NCI-H1105 treated with DMSO at 0.1 percent for 48 hours (cell line): ENCODE measurements around the gene TOE1.

ENCODE experiments used
- DNase-seq: peaks from one replicate; lab custom pipeline; 2025; lab: John Stamatoyannopoulos, UW

TOE1 gene

DNA sequence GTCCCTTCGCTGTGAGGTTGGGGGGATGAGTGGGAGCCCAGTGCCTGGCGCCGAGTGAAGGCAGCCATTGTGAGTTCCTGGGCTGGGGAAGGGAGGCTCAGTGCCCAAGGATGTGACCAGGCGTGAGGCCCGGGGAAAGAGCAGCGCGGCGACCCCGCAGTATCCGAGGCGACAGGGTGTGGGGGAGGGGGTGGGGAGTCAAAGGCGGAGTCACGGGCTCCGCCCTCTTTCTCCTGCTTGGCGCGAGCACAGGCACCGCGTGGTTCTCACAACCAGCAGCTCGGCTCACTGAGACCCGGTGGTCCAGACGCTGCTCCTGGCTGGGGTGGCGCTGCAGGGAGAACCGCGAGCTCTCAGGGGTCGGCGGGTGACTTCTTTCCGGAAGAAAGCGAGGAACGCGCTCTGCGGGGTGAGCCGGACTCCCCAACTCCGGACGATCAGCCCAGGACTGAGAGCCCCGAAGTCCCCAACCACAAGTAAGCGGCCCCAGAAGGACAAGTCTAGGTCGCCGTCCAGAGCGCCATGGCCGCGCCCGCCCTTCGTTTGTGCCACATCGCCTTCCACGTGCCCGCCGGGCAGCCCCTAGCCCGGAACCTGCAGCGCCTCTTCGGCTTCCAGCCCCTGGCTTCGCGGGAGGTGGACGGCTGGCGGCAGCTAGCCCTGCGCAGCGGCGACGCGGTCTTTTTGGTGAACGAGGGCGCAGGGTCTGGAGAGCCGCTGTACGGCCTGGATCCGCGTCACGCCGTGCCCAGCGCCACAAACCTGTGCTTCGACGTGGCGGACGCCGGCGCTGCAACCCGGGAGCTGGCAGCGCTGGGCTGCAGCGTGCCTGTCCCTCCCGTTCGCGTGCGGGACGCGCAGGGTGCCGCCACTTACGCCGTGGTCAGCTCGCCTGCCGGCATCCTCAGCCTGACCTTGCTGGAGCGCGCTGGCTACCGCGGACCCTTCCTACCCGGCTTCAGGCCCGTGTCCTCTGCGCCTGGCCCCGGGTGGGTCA lies 13.0 kb upstream of the TOE1 start, which contains the start of gene HPDL:
HPDL (plus strand) TSS at position 269 of the 997 bp plus-strand sequence; CDS start at position 523, 254 bp downstream.
- peak; percentile 74 for DNase-seq

DNA sequence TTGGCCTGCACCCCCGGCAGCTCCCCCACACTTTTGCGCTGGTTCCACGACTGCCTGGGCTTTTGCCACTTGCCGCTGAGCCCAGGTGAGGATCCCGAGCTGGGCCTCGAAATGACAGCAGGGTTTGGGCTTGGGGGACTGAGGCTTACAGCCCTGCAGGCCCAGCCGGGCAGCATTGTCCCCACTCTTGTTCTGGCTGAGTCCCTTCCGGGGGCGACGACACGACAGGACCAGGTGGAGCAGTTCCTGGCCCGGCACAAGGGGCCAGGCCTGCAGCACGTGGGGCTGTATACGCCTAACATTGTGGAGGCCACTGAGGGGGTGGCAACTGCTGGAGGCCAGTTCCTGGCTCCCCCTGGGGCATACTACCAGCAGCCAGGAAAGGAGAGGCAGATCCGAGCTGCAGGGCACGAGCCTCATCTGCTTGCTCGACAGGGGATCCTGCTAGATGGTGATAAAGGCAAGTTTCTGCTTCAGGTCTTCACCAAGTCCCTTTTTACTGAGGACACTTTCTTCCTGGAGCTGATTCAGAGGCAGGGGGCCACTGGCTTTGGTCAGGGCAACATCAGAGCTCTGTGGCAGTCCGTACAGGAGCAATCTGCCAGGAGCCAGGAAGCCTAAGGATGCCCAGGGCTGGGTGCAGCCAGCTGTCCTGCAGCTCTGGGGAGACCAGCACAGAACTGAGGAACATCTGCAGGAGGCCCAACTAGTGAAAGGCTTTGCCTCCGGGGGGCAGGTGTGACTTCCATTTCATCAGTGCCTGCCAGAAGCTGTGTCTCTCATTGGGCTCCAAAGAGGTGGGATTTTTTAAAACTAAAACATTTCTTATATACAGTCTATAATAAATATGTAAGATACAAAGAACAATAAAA lies 12.1 kb upstream of the TOE1 start:
- DNase-seq = no peak

DNA sequence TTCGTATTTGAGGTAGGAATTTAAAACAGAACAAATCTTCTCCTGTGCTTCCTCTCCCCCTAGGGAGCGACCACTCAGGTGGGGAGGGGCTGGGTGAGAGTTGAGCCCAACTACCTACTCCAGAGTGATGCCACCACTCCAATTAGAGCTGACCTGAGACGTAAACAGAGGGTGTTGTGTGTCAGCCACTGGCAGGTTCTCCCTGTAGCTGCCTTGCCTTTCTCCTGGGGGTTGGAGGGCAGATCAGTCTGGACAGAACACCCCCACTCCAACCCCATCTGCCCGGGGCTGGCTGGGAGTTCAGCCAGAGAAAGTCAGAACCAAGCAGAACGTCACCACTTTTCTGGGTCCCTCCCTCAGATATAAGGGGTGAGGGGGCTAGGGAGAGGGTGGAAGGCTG lies 11.3 kb upstream of the TOE1 start:
- no peak for DNase-seq

DNA sequence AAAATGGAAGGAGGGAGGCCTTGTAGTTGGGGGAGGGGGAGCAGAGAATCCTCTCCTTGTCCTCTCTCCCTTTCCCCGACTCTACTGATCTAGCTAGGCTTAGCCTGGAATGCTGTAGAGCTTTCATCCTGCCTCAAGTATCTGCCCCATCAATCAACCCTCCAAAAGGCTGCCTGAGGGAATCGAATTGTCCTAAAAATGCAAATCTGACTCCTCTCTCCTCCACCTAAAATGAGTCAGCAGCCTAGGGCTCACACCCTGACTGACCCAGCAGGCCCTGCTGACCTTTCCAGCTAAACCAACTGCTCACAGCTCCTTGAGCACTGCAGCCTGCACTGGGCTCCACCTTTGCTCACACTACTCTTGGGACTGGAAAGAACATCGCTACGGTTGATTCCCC lies 10.5 kb upstream of the TOE1 start:
- DNase-seq = no peak

DNA sequence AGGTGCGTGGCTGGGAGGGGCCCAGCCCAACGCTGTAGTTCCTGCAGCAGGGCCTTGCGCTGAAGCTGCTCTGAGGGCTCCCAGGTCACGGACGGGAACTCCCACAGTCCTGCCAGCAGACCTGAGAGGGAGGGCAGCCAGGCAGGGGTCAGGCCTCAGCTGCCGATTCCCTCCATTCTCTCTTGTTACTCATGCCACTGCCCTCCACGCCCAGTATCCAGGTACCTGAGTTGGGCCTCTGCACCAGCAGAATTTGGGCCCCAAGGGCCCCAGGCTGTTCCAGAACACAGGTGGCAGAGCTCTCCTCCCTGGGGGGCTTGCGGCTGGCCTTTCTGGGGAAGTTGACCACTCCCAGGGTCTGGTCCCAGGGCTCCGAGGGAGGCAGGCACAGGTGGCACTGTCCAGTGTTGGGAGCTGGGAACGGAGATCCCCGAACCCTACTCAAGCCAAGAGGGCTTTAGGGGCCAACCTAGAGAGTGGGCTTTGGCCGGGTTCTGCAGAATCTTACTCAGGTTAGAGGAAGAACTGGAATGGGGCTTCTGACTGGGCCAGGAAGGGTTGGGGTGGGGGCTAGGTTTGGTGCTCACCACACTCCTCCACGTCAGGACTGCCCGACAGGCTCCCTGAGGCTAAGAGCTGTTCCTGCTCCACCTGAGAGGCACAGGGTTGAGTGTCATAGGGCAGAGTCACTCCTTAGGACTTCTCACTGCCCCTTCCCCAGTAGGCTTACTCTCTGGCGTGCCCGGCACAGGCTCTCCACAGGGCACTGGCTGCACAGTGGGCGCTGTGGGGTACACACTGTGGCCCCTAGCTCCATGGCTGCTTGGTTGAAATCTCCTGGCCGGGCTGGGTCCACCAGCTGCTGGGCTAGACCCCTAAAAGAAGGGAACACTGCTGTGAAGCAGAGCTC lies 8.3 kb upstream of the TOE1 start:
- DNase-seq = no peak

DNA sequence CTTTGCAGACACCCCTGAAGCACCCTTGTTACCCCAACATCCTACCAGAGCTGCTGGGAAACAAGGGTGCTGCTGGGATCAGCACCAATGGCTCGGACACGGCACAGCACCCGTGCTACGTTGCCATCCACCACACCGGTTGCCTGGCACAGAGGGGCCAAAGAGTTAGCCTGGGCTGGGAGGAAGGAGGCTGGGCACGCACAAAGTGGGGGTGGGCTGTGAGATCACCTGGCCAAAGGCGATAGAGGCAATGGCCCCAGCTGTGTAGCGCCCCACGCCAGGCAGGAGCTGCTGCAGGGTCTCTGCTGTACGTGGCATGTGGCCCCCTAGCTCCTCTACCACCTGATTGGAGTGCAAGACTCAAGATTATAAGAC lies 7.6 kb upstream of the TOE1 start:
- no peak for DNase-seq

DNA sequence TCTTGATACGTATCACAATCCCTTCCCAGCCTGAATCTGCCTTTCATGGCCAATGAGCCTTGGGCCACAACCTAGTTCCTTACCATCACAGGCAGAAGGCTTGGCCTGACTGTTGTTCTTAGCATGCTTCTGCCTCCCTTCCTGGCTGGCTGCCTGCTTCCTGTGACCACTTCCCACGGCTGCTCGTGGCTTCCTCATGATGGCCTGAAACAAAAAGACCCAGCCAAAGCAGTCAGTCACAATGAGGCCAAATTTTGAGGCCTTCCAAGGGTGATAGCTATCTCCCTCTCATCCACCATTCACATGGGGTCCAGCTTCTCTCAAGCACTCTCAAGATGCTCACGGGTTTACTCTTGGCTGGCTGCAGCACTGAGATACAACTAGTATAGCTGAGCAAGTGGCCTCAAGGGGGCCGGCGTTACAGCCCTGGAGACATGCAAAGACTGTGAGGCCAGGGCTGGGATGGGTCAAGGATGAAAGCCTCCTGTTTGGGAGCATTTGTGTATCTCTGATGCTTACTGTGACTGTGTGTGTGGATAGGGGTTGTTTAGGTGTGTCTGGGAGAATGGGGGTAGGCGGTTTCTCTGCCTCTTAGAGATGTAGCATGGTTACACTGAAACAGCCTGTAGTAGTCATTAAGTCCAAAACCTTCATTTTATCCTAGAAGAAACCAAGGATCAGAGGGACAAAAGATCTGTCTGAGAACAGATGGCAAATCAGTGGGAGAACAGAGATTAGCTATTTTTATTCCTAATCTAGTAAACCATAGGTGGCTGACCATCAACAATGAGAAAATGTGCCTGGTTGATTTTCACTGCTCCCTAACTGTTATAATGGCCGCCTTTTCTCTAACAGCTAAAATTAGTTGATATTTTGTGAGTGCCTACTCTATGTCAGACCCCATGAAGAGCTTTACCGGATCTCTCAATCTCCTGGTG lies 5.4 kb upstream of the TOE1 start:
- no peak for DNase-seq

DNA sequence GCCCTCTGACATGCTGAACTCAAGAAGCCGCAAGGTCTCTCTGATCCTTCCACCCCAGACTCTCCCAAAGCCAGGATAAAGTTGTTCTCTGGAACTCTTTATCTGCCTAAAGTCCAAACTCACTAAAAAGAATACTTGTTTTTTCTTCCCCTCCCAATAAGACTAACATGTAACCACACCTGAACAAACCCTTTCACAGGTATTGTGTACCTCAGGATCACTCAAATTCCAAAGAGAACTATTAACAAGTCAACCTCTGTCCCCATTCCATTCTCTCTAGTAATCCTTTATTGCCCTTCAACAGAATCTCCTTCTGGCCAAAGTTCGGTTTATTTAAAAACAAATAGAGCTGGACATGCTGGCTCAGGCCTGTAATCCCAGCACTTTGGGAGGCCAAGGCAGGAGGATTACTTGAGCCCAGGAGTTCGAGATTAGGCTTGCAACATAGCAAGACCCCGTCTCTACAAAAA lies 4.1 kb upstream of the TOE1 start:
- DNase-seq = no peak

DNA sequence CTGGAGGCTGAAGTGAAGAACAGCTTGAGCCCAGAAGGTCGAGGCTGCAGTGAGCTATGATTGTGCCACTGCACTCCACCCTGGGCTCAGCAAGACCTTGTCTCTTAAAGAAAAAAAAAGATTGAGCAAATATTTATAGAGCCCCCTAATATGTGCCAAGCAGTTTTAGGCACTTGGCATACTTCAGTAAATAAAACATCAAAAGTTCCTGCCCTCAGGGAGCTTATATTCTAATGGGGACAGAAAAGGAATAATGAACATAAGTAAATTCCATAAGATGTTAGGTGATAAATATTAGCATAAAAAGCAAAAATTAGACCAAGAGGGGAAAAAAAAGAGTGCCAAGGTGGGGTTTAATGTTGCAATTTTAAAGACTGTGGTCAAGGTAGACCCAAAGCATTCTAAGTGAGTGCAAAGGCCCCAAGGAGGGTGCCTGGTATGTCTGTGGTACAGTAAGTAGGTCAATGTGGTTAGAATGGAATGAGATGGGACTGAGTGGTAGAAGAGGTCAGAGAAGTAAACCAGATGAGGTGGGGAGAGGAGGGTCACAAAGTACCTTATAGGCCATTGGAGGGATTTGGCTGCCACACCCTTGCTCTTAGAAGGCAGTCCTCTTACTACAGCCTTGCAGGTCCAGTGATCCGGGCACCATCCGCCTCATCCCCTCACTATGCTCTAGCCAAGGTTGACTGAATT lies 2.2 kb upstream of the TOE1 start:
- no peak for DNase-seq

DNA sequence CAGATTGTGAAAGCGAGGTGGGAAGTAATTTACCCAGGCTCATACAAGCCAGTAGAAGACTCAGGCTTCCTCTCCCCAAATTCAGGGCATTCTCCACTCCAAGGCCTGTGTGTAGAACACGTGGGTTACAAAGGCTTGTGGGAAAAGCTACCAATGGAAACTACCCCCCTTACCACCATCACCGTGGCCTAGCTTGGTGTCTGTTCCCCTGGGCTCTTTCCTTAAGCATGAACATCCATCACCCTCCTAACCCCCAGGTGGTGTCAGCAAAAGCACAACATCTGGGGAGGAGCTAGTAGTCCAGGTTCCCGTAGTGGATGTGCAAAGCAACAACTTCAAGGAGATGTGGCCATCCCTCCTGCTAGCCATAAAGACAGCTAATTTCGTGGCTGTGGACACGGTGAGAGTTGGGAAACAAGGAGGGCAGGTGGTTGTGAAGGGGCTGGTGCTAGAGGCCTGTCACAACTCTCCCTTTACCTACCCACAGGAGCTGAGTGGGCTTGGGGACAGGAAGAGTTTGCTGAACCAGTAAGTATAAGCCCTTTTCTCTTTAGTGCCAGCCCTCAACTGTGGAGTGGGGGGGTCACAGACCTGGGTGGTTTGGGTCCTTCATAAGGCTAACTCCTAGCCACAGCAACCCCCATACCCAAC lies 971 bp downstream of the TOE1 start:
- DNase-seq = no peak

DNA sequence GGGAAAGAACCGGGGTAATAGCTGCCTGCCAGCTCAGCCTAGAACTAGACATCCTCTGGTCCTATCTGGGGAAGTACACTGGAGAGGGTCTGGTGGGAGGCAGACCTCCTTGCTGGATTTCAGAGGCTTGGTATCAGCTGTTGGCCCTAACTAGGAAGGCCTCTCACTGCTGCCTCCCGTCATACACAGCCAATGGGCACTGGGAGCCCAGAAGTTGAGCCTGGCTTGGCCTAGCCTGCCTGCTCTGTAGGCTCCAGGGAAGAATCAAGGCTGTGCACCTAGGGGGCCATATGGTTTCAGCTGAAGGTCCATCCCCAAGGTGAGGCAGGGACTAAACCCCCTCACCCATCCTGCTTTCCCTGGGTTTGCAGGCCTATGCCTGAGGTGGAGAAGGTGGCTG lies 4.5 kb downstream of the TOE1 start:
- DNase-seq = no peak

DNA sequence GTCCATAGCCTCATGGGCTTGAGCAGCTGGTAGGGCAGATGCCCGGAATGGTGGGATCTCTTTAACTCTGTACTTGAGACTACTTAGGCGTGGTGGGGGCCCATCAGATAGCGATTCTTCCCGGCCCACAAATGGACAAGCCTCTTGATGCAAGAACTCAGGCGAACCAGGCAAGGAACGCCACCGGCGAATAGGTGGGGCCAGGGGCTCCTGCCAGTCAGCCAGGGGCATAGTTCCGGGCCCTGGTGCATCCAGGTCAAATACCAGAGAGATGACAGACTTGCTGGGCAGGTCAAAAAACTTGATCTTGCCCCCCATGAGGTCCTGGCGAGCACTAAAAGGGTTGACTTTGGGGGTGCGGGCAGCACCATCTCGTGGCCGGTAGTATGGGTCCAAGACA lies 5.0 kb downstream of the TOE1 start:
- DNase-seq = no peak

DNA sequence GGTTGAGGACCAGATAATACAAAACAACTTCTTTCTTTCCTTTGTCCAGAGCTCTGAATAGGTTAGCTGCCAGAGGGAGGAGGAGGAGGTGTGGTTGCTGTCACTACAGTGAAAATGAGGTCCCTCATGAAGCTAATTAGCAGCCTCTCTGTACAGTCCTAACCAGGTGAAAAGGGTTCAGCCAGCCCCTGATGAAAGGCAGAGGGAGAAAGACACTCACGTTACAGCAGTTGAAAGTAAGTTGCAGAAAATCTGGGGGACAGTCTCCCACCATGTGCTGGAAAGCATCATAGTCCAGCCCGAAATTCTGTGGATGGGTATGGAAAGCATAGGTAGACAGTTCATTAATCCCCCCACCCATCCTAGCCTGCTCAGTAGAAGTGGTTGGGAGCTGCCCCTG lies 6.5 kb downstream of the TOE1 start:
- no peak for DNase-seq

DNA sequence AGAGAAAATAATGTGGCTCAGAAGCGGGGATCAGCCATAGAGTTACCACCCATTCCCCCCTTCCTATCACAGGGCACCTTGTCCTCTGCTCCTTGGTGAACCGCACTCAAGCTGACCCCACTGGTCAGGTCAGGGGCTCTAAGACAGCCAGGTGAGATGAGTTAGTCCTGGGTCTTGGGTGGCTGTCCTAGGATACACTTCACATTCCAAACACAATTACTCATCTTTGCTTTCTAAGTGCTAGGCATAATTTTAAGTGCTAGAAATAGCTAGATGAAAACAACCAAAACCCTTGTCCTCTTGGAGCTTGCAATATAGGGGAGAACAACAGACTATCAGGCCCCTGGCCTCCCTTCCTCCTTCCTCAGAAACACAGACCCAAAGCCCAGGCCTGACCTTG lies 8.1 kb downstream of the TOE1 start:
- DNase-seq = no peak

DNA sequence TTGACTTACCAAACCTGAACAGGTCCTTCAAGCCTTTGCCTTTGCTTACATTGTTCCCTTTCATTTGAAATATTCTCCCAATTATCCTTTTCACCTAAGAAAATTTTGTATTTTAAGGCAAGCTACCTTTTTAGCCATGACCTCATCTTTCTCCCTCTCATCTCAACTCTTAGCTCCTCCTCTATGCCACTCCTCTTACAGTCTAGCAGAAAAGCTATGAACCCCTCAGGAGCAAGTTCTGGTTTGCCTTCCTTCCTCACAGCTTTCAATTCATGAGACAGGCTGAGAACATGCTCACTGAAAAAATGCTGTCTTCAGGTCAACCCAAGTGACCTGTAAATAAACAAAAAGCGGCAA lies 8.6 kb downstream of the TOE1 start:
- no peak for DNase-seq

DNA sequence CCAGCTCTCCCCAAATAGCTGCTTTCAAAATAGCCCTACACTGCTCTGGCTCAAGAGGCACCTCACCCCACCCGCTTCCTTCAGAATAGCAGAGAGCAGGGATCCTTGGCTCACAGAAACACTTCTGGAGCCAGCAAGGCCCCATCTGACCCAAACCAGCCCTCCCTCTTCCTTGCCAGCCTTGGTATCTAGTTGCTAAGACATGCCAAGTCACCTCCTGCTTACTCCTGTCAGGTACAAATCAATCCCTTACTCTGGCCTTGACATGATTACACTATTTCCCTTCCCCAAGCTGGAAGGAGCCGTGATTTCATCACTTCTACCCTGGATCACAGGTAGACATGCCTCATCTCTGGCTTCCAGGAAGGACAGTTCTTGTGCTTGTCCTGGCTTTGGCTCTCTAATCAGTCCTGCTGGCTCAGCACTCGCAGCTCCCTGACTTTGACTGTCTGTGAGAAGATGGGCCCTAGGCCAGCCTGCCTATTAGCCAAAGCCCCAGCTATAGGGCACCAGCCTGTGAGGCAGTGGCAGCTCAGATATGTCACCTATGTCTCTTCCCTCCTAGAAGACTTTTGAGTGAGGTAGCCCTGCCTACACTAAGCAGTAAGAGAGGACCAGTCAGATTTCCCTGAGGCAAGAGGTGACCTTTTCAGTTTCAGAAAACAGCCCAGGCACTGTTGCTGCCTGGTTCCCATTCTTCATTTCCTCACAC lies 9.2 kb downstream of the TOE1 start:
- DNase-seq = no peak

DNA sequence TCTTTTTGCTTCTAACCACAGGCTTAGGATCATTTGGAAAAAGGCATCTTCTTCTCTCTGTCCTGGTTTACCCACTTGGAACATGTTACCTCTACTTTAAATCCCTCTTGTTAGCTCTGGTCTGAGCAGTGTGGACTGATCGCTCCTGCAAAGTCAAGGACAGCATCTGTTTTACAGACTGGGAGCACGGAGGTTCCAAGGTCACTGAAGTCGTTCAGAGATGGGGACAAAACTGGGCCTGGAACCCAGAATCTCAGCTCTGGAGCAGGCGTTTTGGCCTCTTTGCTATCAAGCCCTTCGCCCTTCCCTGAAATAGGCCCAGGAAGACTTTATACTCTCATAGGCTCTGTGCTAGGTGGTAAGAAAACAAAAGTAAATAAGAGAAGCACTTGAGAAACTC lies 11.5 kb downstream of the TOE1 start:
- DNase-seq = no peak

DNA sequence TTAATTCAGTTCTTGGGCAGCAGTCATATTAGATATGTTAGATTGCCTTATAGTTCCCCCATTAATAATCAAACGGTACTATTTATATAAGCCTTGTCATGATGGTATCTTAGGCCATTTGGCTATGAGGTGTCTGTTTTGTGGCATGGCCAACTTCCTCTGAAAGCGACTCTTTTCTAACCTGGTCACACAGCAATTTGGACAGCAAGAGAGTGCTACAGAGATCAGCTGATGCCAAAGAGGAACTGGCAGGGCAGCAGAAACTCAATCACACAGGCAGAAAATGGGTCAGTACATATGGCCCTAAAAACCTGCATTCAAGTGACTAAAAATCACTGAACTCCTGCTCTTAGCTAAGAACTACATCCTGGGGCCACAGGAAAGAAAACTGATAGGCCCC lies 13.7 kb downstream of the TOE1 start:
- DNase-seq = no peak

DNA sequence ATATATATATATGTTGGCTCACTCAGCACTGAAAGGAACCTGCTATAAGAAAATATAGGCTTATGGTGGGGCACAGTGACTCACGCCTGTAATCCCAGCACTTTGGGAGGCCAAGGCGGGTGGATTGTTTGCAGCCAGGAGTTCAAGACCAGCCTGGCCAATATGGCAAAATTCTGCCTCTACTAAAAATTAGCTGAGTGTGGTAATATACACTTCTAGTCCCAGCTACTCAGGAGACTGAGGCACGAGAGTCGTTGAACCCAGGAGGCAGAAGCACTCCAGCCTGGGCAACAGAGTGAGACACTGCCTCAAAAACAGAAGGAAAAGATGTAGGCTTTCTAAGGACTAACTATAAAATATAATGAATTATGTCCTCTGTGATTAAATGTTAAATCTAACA lies 14.9 kb downstream of the TOE1 start:
- DNase-seq = no peak
